ENCODE measurements around the gene RPS21.
"Not testable (repeated sequence)": the region's sequence is repeated elsewhere in the genome, so short reads cannot be mapped to it uniquely, and the experiment has no call there.

Gene RPS21

DNA sequence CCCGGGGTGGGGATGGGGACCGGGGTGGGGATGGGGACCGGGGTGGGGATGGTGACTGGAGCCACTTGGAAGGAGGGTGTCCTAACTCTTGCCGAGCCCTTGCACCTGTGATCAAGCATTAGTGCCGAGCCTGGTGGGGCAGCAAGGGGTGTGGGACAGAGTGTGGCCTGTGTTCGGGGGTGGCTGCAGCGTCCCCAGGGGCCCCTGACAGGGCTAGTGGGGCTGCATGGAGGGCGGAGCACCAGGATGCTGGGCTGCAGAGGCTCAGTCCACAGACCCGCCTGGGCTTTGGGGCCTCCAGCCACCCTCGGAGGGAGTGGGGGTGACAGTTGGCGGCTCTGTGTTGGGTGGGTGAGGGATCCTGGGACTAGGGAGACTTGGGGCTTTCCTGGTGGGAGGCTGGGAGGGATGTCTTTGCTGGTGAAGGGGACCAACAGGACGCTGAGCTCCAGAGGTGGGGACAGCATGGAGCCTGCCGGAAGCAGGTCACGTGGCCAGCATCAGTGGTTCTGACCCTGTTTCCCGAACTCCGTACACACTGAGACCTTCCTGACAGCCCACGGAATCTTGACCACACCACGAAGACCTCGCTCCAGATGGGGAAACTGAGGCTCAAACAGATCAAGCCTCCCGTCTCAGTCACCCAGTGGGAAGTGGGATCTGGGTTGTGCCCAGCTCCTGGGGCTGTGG is 35.9 kb downstream of the RPS21 start:
- in situ Hi-C loops (cut with HindIII; ENCODE audit: low sequenced_read_pairs) = no loop called here

DNA sequence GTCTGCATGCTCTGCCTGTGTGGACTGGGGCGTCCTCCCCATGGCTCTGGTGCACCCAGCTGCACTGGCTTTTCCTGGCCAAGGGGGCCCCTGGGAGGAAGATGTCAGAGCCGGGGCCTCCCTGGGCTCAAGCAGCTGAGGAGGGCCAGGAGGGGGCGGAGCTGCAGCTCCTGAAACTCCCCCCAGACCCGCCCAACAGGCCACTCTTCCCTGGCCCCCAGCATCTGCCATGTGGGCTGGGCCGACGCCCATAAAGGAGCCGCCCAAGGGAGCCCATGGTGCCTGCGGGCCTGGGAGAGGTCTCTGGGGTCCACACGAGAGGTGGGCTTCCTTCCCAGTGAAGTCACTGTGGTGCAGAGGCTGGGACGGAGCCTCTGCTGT is 36.4 kb downstream of the RPS21 start:
- in situ Hi-C loops (cut with HindIII; ENCODE audit: low sequenced_read_pairs) = no loop called here

- in situ Hi-C loops (cut with HindIII; ENCODE audit: low sequenced_read_pairs) = no loop called here
Observed at GRCh38 chr20:62424249-62425107, 37.6 kb downstream of the RPS21 start.

GRCh38 chr20:62425281-62426058 is 38.6 kb downstream of the RPS21 start:
- in situ Hi-C loops (cut with HindIII; ENCODE audit: low sequenced_read_pairs) = no loop called here

DNA sequence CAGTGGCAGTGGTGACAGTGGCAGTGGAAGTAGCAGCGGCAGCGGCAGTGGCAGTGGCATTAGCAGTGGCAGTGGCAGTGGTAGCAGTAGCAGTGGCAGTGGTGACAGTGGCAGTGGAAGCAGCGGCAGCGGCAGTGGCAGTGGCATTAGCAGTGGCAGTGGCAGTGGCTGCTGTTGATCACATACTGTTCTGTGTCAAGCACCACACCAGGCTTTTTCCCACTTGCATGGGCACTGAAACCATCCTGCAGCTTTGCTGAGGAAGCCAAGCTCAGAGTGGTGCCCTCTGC is 39.1 kb downstream of the RPS21 start:
- in situ Hi-C loops (cut with HindIII; ENCODE audit: low sequenced_read_pairs) = not testable (repeated sequence)

- in situ Hi-C loops (cut with HindIII; ENCODE audit: low sequenced_read_pairs) = no loop called here
Observed at GRCh38 chr20:62426699-62427131, 39.8 kb downstream of the RPS21 start.

DNA sequence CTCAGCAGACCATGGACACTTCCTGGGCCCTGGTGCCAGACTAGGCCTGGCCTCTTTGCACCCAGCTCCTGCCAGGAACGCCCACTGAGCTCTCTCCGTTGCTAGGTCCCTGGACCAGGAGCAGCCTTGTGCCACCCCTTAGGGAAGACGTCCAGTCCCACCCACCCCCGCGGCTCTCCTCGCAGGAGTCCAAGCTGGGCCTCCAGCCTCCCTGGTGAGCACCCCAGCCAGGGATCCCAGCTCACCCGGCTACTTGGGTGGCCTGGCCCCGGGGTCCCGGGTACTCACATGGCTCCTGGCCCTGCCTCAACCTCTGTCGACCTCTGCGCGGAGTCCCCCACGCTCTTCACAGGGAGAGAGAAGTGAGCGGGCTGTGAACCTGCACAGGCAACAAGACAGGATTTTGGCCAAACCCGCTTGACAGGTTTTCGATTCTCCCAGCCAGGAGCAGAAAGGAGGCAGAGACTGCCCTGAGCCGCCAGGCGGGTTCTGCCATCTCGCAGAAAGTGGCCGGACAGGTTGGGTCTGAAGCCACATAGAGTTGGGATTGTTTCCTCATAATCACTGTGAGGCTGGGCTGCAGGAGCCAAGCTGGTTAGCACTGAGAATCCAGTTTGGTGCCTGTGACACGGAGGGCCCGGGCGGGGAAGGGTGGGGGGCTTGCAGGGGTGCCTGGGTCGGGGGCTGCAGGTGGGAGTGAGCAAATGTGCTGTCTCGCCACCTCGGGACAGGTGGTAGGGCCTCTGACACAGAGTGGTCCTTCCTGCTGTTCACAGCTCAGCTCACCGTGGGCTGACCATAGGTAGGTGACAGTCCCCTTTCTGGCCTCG is 40.5 kb downstream of the RPS21 start, which contains the start of gene RBBP8NL:
Gene RBBP8NL (minus strand): TSS at position 368 of the 830 bp plus-strand sequence. CDS start 7,892 bp downstream, outside the sequence.
- in situ Hi-C loops (cut with HindIII; ENCODE audit: low sequenced_read_pairs) = no loop called here

DNA sequence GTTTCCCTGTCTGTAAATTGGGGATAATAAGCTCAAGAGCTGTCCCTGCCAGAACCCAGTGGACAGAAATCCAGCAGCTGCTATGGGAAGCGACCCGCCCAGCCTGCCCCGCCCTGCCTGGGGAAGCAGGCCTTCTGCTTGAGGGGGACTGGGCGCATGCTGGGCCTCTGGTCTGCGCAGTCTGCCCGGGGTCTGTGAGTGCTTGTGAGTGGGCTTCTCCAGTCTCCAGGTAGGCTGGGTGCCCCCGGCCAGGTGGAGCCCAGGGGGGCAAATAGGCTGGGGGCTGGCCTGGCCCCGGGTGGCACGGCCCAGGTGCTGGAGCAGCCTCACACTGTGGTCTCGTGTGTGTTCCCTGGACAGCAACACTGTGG is 41.1 kb downstream of the RPS21 start:
- in situ Hi-C loops (cut with HindIII; ENCODE audit: low sequenced_read_pairs) = no loop called here

- in situ Hi-C loops (cut with HindIII; ENCODE audit: low sequenced_read_pairs) = no loop called here
Observed at GRCh38 chr20:62428396-62429295, 41.7 kb downstream of the RPS21 start.

GRCh38 chr20:62429455-62430310 is 42.8 kb downstream of the RPS21 start:
- in situ Hi-C loops (cut with HindIII; ENCODE audit: low sequenced_read_pairs) = loop anchor here (5.0 kb wide), 1 partner anchor 143 kb away; no protein-coding TSS in a partner anchor

GRCh38 chr20:62430311-62430853 is 43.5 kb downstream of the RPS21 start:
- in situ Hi-C loops (cut with HindIII; ENCODE audit: low sequenced_read_pairs) = loop anchor here (5.0 kb wide), 1 partner anchor 142 kb away; no protein-coding TSS in a partner anchor

GRCh38 chr20:62430866-62431447 is 44.1 kb downstream of the RPS21 start:
- in situ Hi-C loops (cut with HindIII; ENCODE audit: low sequenced_read_pairs) = loop anchor here (5.0 kb wide), 1 partner anchor 141 kb away; no protein-coding TSS in a partner anchor

DNA sequence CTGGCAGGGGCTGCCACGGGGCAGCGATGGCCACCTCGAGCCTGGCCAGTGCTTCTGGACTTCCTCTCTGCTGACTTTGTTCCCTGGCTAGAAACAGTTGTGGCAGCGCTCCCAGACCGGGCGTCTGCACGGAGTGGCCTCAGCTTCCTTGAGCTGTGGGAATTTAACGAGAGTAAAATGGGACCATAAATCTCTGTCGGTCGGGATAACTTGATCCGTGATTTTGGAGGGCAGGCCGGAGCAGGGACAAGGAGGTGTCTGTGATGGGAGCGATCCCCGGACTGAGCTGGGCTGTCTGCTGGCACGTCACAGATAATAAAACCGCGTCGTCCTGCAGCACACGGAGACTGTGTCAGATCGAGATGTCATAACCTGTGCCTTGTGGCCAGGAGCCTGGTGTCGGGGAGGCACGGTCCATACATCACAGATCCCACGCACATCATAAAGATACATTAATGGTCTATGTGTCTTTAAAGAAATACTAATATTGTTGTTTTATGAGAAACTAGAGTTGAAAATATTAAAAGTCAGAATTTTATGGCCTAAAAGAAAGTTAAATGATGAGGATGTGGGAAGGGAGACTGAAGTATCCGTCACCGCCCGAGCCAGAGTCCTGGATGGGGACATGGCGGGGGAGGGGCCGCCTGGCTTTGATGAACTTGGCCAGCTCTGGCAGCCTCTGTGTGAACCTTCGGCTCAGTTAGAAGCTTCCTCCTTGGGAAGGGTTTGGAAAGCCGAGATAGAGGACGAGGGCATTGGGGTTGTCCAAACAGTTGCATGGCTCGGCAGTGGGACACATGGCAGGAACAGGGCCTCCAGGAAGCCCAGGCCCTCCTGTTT is 47.0 kb downstream of the RPS21 start:
- in situ Hi-C loops (cut with HindIII; ENCODE audit: low sequenced_read_pairs) = loop anchor here (5.0 kb wide), 1 partner anchor 138 kb away; no protein-coding TSS in a partner anchor

- in situ Hi-C loops (cut with HindIII; ENCODE audit: low sequenced_read_pairs) = no loop called here
Observed at GRCh38 chr20:62436692-62437091, 49.8 kb downstream of the RPS21 start.

DNA sequence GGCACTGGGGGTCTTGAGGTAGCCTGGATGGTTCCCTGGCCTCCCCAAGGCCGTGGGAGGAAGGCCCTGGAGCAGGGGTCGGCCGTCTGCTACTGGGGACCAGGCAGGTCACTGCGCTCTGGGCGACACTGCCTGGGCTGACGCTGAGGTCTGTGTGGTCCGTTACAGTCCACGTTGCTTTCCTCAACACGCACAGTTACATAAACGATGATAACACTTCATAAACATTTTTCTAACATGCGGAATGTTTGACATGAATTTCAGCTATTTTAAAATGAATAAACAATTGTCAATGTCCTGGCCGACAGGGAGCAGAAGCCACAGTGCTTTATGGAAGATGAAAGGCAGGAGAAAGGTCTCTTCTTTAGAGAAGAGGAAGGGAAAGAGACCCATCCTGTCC is 50.6 kb downstream of the RPS21 start:
- in situ Hi-C loops (cut with HindIII; ENCODE audit: low sequenced_read_pairs) = no loop called here

DNA sequence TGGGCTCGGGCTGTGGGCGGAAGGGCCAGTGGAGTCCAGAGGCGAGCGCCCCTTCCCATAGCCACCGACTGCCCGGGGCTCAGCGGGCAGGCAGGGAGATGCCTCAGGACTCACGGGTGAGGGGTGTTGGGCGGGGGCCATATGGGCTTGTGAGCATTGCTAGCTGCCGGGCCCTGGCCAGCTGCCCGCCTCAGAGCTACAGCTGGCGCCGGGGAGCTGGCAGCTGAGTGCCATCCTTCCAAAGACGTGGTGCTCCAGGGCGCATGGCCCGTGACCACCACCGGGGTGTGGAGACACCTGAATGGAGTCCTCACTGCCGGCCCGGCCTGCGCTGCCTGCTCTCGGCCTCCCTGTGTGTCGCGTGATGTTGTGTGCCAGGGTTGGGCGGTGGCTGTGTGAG is 51.0 kb downstream of the RPS21 start:
- in situ Hi-C loops (cut with HindIII; ENCODE audit: low sequenced_read_pairs) = no loop called here
